Activated T-cell treated with anti-CD3 and anti-CD28 coated beads, Interleukin-2, amount 50 U/mL, for 1 hour (primary cell): Measurements from ENCODE around the gene MAP6D1.

Source experiments
- DNase-seq: peaks from one replicate; pipeline ENCODE4 v3.0.0-alpha.2; 2020

Gene MAP6D1

GRCh38 chr3:183822631-183823030, 2.7 kb downstream of the MAP6D1 start:
- no peak for DNase-seq

GRCh38 chr3:183819831-183820230, 5.5 kb downstream of the MAP6D1 start:
- DNase-seq: no peak

GRCh38 chr3:183818706-183819624, 6.4 kb downstream of the MAP6D1 start:
- DNase-seq: no peak

GRCh38 chr3:183818041-183818620, 7.2 kb downstream of the MAP6D1 start:
- DNase-seq: no peak

- no peak for DNase-seq
Measured at GRCh38 chr3:183817639-183818038, 7.7 kb downstream of the MAP6D1 start.

- no peak for DNase-seq
Measured at GRCh38 chr3:183816681-183817510, 8.5 kb downstream of the MAP6D1 start.

- DNase-seq: no peak
Measured at GRCh38 chr3:183815951-183816475, 9.4 kb downstream of the MAP6D1 start.

GRCh38 chr3:183815563-183815940, 9.8 kb downstream of the MAP6D1 start:
- no peak for DNase-seq

DNA sequence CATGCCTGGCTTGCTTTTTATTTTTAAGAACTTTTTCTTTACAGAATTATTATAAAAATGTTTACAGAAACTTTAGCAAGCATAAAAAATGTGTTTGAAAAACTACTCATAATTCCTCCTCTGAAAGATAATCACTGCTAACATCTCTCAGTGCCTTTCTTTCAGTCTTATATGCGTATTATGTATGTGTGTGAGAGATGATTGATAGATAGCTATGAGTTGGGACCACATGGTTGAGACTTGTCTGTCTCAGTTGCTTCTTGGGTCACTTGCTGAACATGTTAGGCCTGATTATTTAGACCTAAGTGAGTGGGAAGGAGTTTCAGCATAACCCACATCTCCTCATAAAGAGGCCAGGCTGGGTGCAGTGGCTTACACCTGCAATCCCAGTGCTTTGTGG, 11.1 kb downstream of the MAP6D1 start:
- no peak for DNase-seq

DNA sequence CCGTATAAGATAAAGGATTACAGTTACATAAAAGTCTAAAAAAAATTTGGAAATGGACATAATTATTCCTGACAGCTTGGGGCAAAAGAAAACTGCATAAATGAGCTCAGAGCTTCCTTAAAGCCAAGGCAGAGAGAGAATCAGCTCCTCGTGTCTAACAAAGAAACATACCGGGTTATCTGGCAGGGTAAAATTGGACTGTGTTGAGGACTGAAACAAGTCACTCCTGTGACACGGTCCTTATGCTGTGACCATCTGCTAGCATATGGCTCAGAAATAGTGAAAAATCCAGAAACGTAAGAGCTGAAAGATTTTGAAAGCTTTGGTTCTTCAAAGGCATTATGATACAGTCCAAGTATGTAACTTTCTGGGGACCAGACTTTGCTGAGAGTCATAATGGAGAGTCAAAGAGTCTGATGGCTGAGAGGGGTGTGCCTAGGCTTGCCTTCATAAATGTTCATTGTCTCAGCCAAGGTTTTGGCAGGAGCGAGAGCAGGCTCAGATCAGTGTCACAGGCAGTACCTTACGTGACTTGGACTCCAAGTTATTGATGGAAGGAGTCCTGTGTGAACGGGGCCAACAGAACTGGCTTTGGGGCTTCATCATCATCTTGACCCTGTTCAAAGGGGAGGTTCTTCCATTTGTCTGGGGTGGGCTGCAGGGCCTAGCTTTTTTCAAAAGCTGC, 12.5 kb downstream of the MAP6D1 start:
- DNase-seq: no peak

DNA sequence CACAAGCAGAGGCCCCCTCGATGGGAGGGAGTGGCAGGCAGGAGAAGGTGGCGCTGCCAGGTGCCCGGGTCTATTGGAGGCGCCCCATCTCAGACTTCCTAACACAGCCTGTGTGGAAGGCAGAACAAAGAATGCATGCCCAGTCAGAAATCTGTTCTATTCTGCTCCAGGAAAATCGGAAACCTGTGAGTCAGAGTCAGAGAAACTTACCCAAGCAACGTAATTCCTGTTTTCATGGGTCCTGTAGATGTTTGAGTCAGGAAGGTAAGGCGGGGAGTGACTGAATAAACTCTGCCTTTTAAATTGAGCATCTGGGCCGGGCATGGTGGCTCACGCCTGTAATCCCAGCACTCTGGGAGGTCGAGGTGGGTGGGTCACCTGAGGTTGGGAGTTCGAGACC, 13.7 kb downstream of the MAP6D1 start:
- DNase-seq: no peak

DNA sequence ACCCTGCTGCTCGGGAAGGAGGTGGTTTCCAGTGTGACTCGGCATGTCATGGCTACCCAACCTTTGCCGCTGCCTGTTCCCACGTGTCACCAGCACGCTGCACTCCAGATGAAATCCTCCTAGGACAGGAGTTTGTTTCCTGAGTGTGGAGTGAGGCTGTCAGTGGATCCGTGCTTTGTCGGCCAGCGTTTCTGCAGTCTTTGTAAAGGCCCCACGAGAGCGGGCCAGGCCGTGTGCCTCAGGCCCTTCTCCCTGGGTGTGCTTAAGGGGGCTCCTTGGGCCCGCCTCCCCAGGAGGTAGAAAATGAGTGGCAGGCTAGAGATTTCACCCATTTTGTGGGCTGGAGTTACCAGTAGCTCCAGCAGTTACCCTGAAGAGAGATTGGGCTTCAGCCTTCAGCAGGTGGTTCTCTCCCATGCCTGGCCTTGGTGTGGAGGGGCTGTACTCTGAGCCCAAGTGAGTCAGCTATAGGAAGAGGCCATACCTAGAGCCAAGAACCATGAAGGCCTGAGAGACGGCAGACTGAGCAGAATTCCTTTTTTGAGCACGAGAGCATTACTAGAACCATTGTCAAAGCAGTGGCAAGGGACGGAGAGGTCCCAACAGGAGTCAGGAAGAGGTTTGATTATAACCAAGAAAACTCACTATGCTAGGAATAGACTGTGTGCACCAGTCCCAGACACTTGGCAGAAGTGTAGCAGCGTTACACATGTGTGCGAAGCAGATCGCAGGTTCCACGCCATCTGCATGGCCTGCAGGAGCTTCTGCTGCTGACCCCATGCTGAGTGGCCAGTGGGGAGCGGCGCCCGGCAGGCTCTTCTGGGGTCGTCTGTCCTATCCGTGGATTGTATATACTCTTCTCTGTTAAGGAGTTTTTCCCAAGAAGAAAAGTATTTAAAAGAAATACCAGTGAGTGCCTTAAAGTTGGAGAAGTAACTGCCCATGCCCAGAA, 14.5 kb downstream of the MAP6D1 start:
- DNase-seq: no peak

- no peak for DNase-seq
Measured at GRCh38 chr3:183809270-183809669, 16.1 kb downstream of the MAP6D1 start.

DNA sequence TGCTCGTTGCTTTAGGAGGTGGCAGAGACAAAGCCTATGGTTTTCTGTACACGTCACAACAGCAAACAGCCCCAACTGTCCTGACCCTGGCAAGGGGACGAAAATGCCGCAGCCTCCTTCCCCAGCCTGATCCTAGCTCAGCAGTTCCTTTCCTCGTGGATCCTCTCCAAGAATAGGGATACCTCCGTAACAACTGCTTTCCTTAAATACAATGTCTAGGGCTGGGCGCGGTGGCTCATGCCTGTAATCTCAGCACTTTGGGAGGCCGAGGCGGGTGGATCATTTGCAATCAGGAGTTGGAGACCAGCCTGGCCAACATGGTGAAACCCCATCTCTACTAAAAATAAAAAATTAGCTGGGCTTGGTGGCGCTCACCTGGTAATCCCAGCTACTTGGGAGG, 17.0 kb downstream of the MAP6D1 start:
- DNase-seq: no peak

- DNase-seq: no peak
Measured at GRCh38 chr3:183807881-183808280, 17.5 kb downstream of the MAP6D1 start.

GRCh38 chr3:183807209-183807728, 18.1 kb downstream of the MAP6D1 start:
- no peak for DNase-seq

DNA sequence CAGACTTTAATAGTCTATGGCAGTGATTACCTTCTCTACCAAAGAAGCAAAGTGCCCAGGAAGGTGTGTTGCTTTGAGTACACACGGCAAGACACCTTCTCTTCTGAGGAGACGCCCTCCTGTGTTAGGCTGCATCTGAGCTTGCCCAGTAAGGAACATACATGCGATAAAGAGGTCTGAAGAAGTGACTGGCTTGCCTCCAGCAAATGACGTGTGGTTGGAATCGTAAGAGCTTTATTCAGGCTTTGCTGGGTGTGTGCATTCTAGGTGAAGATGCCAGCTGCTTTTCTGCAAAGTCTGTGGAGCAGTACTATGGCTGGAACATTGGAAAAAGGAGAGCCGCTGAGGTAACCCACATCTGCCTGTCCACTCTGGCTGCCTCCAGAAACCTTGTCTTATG, 22.4 kb downstream of the MAP6D1 start:
- DNase-seq: no peak

DNA sequence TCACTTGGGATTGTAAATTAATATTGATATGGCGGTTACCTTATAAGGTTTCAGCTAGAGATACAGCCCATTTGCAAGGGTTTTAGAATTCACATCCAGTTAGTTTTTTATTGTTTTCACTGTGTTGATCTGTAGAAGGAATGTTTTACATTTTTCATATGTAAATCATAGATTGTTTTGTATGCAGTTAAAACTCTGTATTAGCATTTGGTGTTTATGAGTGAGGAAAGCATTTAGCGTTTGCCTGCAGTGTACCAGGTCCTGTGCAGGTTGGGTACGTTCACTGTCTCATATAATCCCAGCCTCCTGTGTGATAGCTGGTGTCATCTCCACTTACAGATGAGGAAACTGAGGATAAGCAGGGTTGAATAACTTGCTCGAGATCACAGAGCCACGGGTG, 23.8 kb downstream of the MAP6D1 start:
- no peak for DNase-seq

DNA sequence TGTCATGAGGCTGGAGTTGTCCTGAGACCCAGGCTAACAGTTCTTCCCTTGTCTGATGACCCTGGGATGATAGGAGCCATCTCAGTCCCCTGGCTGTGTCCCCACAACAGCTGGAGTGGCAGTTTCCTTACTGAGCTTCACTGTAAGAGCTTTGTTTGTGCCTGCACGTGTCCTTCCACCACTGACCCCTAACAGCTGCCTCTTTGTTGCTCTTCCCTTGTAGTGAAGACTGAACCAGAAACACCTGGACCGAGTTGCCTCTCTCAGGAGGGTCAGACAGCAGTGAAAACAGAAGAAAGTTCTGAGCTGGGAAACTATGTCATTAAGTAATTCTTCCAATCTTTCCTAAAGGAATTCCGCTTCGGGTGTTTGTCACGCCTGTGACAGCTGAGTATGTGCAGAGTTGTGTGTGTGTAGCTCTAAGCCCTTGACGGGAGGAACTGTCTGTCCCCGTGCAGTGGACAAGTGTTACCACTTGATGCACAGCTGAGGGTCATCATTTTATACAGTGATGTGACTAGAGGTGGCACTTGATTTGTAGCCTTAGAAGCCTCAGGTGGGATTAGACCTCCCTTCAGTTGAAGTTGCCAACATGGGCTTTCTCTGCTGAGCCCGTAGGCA, 25.0 kb downstream of the MAP6D1 start:
- no peak for DNase-seq

DNA sequence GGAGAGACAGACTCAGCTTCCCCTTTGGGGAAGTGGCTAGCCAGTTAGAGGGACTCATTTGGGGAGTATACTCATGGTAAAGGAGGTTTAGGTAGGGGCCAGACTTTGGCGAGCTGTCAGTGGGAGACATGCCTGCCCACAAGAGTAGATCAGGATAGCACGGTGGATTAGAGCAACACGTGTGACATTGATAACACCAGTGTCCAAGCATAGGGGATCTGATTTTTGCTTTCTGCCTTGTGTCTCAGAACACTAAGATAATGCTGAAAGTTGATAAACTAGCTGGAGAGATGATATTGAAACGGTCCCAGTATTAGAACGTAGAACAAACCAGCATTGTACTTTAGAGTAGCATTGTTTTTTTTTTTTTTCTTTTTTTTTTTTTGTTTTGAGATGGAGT, 25.9 kb downstream of the MAP6D1 start:
- no peak for DNase-seq

DNA sequence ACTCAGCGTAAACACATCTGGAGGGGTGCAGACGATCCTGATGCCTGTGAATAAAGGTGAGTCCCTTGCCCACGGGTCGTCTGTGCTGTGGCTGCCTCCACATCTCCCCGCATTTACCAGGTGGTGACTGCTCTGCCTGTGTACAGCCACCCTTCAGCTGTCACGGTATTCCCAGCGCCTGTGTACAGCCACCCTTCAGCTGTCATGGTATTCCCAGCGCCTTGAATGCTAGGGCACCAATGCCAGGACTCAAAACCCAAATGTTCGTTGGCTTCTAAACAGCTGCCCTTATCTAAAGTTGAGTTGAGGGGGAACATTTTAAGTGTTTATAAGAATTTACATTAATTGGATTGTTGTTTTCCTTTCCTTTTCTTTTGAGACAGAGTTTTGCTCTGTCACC, 27.4 kb downstream of the MAP6D1 start:
- no peak for DNase-seq
